WTC11 (cell line): ENCODE measurements around the gene RRP8. TPM values are rescaled to one million over a fixed set of nuclear protein-coding genes. Genes with fewer than 3 reads are reported as not detected.

Source experiments
- ATAC-seq: fragments of 200-7000 bp; cut with Tn5 transposase; 2 replicates; pipeline ENCODE4 v1.10.0; 2021; ENCODE audit warnings: mild to moderate bottlenecking, moderate library complexity
- CTCF ChIA-PET: fragments of 300-600 bp; sonication (Branson Sonifier 250); formaldehyde crosslinking; loops from one replicate; lab custom pipeline; 2021; ENCODE audit warnings: antibody characterized with exemption; lab: Charles Lee
- POLR2A ChIA-PET: fragments of 350-600 bp; sonication (Branson Sonifier 250); formaldehyde crosslinking; loops from one replicate; lab custom pipeline; 2021; ENCODE audit warnings: antibody characterized with exemption; lab: Charles Lee
- DNase-seq: peaks from one replicate; pipeline ENCODE4 v3.0.0; 2021; ENCODE audit warnings: low spot score
- H3K27ac Mint-ChIP-seq: 2 replicates; pipeline ENCODE4 v1.8.0; 2021; ENCODE audit warnings: mixed read lengths
- H3K27me3 Mint-ChIP-seq: 2 replicates; pipeline ENCODE4 v1.8.0; 2021; ENCODE audit warnings: low read depth, mild to moderate bottlenecking, moderate library complexity, mixed read lengths
- H3K36me3 Mint-ChIP-seq: 2 replicates; pipeline ENCODE4 v1.8.0; 2021; ENCODE audit warnings: mixed read lengths
- H3K4me1 Mint-ChIP-seq: 2 replicates; pipeline ENCODE4 v1.8.0; 2022; ENCODE audit warnings: mixed read lengths
- H3K4me3 Mint-ChIP-seq: 2 replicates; pipeline ENCODE4 v1.8.0; 2021; ENCODE audit warnings: mild to moderate bottlenecking, moderate library complexity, mixed read lengths
- H3K9me3 Mint-ChIP-seq: 2 replicates; pipeline ENCODE4 v1.8.0; 2021; ENCODE audit warnings: mixed read lengths
- AR ChIP-seq: fragments of 250-450 bp; sonication (Bioruptor Pico); IDR thresholded peaks from 2 replicates; pipeline ENCODE4 v1.9.0; 2021; ENCODE audit warnings: mild to moderate bottlenecking
- ATF3 ChIP-seq: sonication (generic); formaldehyde crosslinking; conservative IDR thresholded peaks from 2 replicates; pipeline ENCODE4 v1.8.1; 2022; ENCODE audit warnings: mild to moderate bottlenecking, missing genetic modification reagents
- CDX4 ChIP-seq: fragments of 250-450 bp; sonication (Bioruptor Pico); IDR thresholded peaks from 2 replicates; pipeline ENCODE4 v1.9.0; 2021; ENCODE audit warnings: moderate library complexity, mild to moderate bottlenecking, inconsistent platforms, borderline replicate concordance
- CREM ChIP-seq: sonication (generic); formaldehyde crosslinking; IDR thresholded peaks from 2 replicates; pipeline ENCODE4 v1.8.1; 2022; ENCODE audit warnings: mild to moderate bottlenecking, missing genetic modification reagents, moderate library complexity
- CTCF ChIP-seq: fragments of 200-600 bp; IDR thresholded peaks from 2 replicates; pipeline ENCODE4 v1.8.0; 2022; ENCODE audit warnings: antibody characterized with exemption
- E2F1 ChIP-seq: sonication (generic); formaldehyde crosslinking; IDR thresholded peaks from 2 replicates; pipeline ENCODE4 v1.8.0; 2022; ENCODE audit warnings: mild to moderate bottlenecking, missing genetic modification reagents
- FOXJ3 ChIP-seq: sonication (generic); formaldehyde crosslinking; IDR thresholded peaks from 2 replicates; pipeline ENCODE4 v1.9.0; 2021; ENCODE audit warnings: missing genetic modification reagents, mild to moderate bottlenecking, borderline replicate concordance
- KAT7 ChIP-seq: sonication (generic); formaldehyde crosslinking; IDR thresholded peaks from 2 replicates; pipeline ENCODE4 v1.8.1; 2023; ENCODE audit warnings: missing genetic modification reagents, mild to moderate bottlenecking, borderline replicate concordance
- NFATC4 ChIP-seq: fragments of 250-450 bp; sonication (Bioruptor Pico); IDR thresholded peaks from 2 replicates; pipeline ENCODE4 v1.9.0; 2021; ENCODE audit warnings: mild to moderate bottlenecking
- NR2C2 ChIP-seq: sonication (generic); formaldehyde crosslinking; IDR thresholded peaks from 2 replicates; pipeline ENCODE4 v1.8.0; 2022; ENCODE audit warnings: mild to moderate bottlenecking, missing genetic modification reagents
- RORB ChIP-seq: fragments of 250-450 bp; sonication (Bioruptor Pico); IDR thresholded peaks from 2 replicates; pipeline ENCODE4 v1.9.0; 2021; ENCODE audit warnings: mild to moderate bottlenecking
- SP1 ChIP-seq: sonication (generic); formaldehyde crosslinking; conservative IDR thresholded peaks from 2 replicates; pipeline ENCODE4 v1.8.1; 2022; ENCODE audit warnings: missing genetic modification reagents
- TCF7 ChIP-seq: sonication (generic); formaldehyde crosslinking; IDR thresholded peaks from 2 replicates; pipeline ENCODE4 v1.8.0; 2022; ENCODE audit warnings: mild to moderate bottlenecking, low read depth, missing genetic modification reagents, moderate library complexity
- TEAD1 ChIP-seq: sonication (generic); formaldehyde crosslinking; IDR thresholded peaks from 2 replicates; pipeline ENCODE4 v1.8.0; 2022; ENCODE audit warnings: mild to moderate bottlenecking, missing genetic modification reagents
- USF1 ChIP-seq: sonication (generic); formaldehyde crosslinking; IDR thresholded peaks from 2 replicates; pipeline ENCODE4 v1.8.0; 2022; ENCODE audit warnings: mild to moderate bottlenecking, missing genetic modification reagents
- ZBTB43 ChIP-seq: sonication (generic); formaldehyde crosslinking; IDR thresholded peaks from 2 replicates; pipeline ENCODE4 v1.8.1; 2023; ENCODE audit warnings: mild to moderate bottlenecking, missing genetic modification reagents
- ZNF423 ChIP-seq: fragments of 250-450 bp; sonication (Bioruptor Pico); IDR thresholded peaks from 2 replicates; pipeline ENCODE4 v2.1.2; 2022; ENCODE audit warnings: mild to moderate bottlenecking, moderate library complexity
- ZNF532 ChIP-seq: fragments of 250-450 bp; sonication (Bioruptor Pico); IDR thresholded peaks from 2 replicates; pipeline ENCODE4 v1.9.0; 2021; ENCODE audit warnings: mild to moderate bottlenecking, borderline replicate concordance
- total RNA-seq: library from RNA; stranded (reverse); gene quantifications from 3 replicates; pipeline ENCODE4 v1.2.3, GENCODE V29; 2021

Gene RRP8
- total RNA-seq, 1 experiment from 2014 or later, result 15.0 TPM

GRCh38 chr11:6565325-6565724, 38.1 kb downstream of the RRP8 start:
- ATAC-seq (no peak), DNase-seq (no peak)
- ChIA-PET POLR2A (interaction anchor here (1.0 kb wide), 1 partner anchor 84 kb away, joined by 3 read pairs; the partner anchor contains the start of genes ARFIP2 and TIMM10B), CTCF (interaction anchor here (2.1 kb wide), 1 partner anchor 34 kb away, joined by 12 read pairs; no protein-coding TSS in a partner anchor)
- Mint-ChIP-seq H3K36me3 (no peaks in the 10 kb centered on the region), H3K4me3 (no peak overlapping the region), H3K27ac (no peak overlapping the region), H3K27me3 (no peaks in the 10 kb centered on the region), H3K4me1 (peaks cover 18% of the 10 kb centered on the region), H3K9me3 (no peaks in the 10 kb centered on the region)
- TF ChIP-seq CREM (CRISPR knock-in tag) (no peak), RORB (CRISPR knock-in tag) (no peak), ZNF423 (CRISPR knock-in tag) (no peak), TCF7 (CRISPR knock-in tag) (no peak), ATF3 (CRISPR knock-in tag) (no peak), SP1 (CRISPR knock-in tag) (no peak), NR2C2 (CRISPR knock-in tag) (no peak), FOXJ3 (no peak), CTCF (no peak)

- no peak for ATAC-seq
- CTCF ChIA-PET, result interaction anchor here (1.1 to 1.4 kb wide), 2 partner anchors 120 to 201 kb away, joined by 3 to 5 read pairs; no protein-coding TSS in a partner anchor
- H3K4me3 Mint-ChIP-seq, result no peak overlapping the region
- H3K4me1 Mint-ChIP-seq, result peaks cover 15% of the 10 kb centered on the region
- H3K36me3 Mint-ChIP-seq, result no peaks in the 10 kb centered on the region
- POLR2A ChIA-PET, result no interaction called here
- H3K27ac Mint-ChIP-seq, result no peak overlapping the region
- DNase-seq, result no peak
- no peak for TF ChIP-seq E2F1
- TF ChIP-seq NFATC4, result no peak
- no peak for TF ChIP-seq KAT7
- H3K27me3 Mint-ChIP-seq, result no peaks in the 10 kb centered on the region
- no peaks in the 10 kb centered on the region for H3K9me3 Mint-ChIP-seq
Observed at GRCh38 chr11:6563667-6564066, 39.7 kb downstream of the RRP8 start.

GRCh38 chr11:6563121-6563619, 40.2 kb downstream of the RRP8 start:
- peak; percentile 38; the same call in 1 of the 2 replicates for ATAC-seq
- no peak for DNase-seq
- Mint-ChIP-seq H3K9me3 (no peaks in the 10 kb centered on the region), H3K4me3 (no peak overlapping the region), H3K27me3 (no peaks in the 10 kb centered on the region), H3K4me1 (peaks cover 11% of the 10 kb centered on the region), H3K27ac (no peak overlapping the region), H3K36me3 (no peaks in the 10 kb centered on the region)
- TF ChIP-seq USF1 (CRISPR knock-in tag) (no peak), NFATC4 (no peak), TEAD1 (CRISPR knock-in tag) (no peak), ZBTB43 (CRISPR knock-in tag) (no peak), CDX4 (CRISPR knock-in tag) (no peak), KAT7 (no peak), AR (CRISPR knock-in tag) (no peak), ZNF532 (CRISPR knock-in tag) (no peak)
- ChIA-PET POLR2A (no interaction called here), CTCF (interaction anchor here (1.1 to 1.4 kb wide), 2 partner anchors 32 to 200 kb away, joined by 3 to 5 read pairs; no protein-coding TSS in a partner anchor)
